GM12874 (cell line): ENCODE measurements around the gene FAM161B.

ENCODE experiments used
- TF ChIP-seq, protein P1 (sequence below): IDR thresholded peaks from 2 replicates; pipeline ENCODE4 v1.5.1; 2011; ENCODE audit warnings: low read depth, mild to moderate bottlenecking, control low read depth, low read length, moderate library complexity; ENCODE audit not compliant: insufficient read depth

Gene FAM161B

GRCh38 chr14:73955674-73956073, 5.8 kb upstream of the FAM161B start:
- TF ChIP-seq, protein P1, sequence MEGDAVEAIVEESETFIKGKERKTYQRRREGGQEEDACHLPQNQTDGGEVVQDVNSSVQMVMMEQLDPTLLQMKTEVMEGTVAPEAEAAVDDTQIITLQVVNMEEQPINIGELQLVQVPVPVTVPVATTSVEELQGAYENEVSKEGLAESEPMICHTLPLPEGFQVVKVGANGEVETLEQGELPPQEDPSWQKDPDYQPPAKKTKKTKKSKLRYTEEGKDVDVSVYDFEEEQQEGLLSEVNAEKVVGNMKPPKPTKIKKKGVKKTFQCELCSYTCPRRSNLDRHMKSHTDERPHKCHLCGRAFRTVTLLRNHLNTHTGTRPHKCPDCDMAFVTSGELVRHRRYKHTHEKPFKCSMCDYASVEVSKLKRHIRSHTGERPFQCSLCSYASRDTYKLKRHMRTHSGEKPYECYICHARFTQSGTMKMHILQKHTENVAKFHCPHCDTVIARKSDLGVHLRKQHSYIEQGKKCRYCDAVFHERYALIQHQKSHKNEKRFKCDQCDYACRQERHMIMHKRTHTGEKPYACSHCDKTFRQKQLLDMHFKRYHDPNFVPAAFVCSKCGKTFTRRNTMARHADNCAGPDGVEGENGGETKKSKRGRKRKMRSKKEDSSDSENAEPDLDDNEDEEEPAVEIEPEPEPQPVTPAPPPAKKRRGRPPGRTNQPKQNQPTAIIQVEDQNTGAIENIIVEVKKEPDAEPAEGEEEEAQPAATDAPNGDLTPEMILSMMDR, result no peak

GRCh38 chr14:73953731-73954130, 3.8 kb upstream of the FAM161B start:
- TF ChIP-seq, protein P1, result no peak

- TF ChIP-seq, protein P1, result no peak
Observed at GRCh38 chr14:73945159-73945670, 4.7 kb downstream of the FAM161B start.

DNA sequence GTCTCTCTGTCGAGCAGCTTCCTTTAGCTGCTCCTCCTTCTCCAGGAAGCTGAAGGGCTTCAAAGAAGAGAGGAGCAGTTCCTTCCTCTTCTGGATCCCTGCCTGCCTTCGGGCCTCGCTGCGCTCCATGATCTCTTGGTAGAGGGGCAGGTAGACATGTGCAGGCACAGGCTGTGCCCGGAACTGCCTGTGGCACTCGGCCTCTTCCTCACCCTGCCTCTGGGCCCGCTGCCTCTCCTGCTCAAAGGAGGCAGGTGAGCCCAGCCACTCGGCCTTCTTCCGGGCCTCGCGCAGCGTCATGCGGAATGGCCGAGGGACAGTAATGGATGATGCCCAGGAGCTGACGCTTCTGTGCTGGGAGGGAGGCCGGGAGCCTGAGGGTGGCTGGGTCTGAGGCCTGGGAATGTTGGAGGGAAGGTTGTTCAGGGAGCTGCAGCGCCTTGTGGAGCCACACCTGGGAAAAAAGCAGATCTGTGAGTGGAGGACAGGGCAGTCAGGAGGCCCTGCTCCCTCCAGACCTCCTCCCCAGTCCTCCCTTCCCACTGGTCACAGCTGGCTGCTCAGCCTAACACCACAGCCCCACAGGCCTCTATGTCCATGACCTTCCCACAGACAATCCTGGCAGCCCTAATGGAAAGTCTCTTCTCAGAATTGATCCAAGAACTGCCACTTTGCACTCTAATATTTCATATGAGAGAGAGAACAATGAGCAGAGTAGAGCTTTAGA, 5.3 kb downstream of the FAM161B start:
- TF ChIP-seq, protein P1, result no peak

- TF ChIP-seq, protein P1, result no peak
Observed at GRCh38 chr14:73943083-73943482, 6.8 kb downstream of the FAM161B start.

DNA sequence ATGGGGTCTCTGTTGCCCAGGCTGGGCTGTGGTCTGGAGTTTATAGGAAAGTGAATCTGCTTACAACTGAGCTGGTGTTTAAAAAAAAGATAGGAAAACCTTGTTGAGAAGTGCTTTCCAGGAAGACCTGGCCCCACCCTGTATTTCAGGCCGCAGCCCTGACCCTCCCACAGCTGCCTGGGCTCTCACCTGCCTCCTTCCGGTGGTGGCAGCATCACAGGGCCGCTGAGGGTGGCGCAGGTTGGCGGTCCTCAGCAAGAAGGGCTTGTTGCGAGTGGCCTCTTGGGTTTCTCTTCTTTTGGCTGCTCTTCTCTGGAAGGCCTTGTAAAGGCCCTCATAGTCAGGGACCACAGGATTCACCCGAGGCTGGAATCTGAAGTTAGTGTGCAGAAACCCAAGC, 7.7 kb downstream of the FAM161B start:
- TF ChIP-seq, protein P1, result no peak

DNA sequence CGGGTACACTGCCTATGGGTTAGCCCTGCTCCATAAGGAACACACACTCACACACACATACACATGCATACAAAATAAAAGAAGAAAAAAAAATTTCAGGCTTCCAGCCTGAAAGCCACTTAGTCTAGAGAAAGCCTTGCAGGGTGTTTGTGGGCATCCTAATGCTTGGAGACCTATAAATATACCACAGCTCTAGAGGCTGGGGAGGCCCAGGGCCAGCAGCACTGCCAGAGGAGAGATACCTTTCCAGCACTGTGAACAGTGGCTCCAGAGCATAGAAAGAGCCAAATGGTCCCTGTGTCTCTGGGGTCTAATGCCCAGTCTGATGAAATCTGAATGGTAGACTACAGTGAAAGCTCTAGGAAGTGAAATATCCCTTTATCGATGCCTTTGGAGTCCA, 12.9 kb downstream of the FAM161B start:
- TF ChIP-seq, protein P1, result no peak

- TF ChIP-seq, protein P1, result no peak
Observed at GRCh38 chr14:73936548-73936947, 13.3 kb downstream of the FAM161B start.
